ENCODE data around the gene COX6B2. TPM values are rescaled to one million over a fixed set of nuclear protein-coding genes. Genes with fewer than 3 reads are reported as not detected.

The COX6B2 gene
- total RNA-seq, 1 donor from 2014 or later: 5.2 TPM

- TF ChIP-seq POLR2A (IDR thresholded peaks at IDR 0.05): no peak
- TF ChIP-seq, protein P1, sequence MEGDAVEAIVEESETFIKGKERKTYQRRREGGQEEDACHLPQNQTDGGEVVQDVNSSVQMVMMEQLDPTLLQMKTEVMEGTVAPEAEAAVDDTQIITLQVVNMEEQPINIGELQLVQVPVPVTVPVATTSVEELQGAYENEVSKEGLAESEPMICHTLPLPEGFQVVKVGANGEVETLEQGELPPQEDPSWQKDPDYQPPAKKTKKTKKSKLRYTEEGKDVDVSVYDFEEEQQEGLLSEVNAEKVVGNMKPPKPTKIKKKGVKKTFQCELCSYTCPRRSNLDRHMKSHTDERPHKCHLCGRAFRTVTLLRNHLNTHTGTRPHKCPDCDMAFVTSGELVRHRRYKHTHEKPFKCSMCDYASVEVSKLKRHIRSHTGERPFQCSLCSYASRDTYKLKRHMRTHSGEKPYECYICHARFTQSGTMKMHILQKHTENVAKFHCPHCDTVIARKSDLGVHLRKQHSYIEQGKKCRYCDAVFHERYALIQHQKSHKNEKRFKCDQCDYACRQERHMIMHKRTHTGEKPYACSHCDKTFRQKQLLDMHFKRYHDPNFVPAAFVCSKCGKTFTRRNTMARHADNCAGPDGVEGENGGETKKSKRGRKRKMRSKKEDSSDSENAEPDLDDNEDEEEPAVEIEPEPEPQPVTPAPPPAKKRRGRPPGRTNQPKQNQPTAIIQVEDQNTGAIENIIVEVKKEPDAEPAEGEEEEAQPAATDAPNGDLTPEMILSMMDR (IDR thresholded peaks at IDR 0.05): no peak
- TF ChIP-seq POLR2AphosphoS5 (IDR thresholded peaks at IDR 0.05; ENCODE audit: insufficient read depth in 1 of 2, low read depth in 1 of 2): no peak
- no peak overlapping the region for H3K27ac ChIP-seq
- no peak overlapping the region for H3K4me3 ChIP-seq
- DNase-seq (ENCODE audit: extremely low spot score in 2 of 2): no peak
- no peaks in the 10 kb centered on the region for H3K9me3 ChIP-seq
- H3K36me3 ChIP-seq: no peaks in the 10 kb centered on the region
- H3K27me3 ChIP-seq: no peaks in the 10 kb centered on the region
- H3K4me1 ChIP-seq: no peaks in the 10 kb centered on the region
- intact Hi-C loops (cut with DNase I): no loop called here
Observed at GRCh38 chr19:55315956-55316525, 38.5 kb downstream of the COX6B2 start.

GRCh38 chr19:55314396-55314795 lies 40.1 kb downstream of the COX6B2 start:
- TF ChIP-seq, protein P1 (IDR thresholded peaks at IDR 0.05): no peak
- TF ChIP-seq POLR2A (IDR thresholded peaks at IDR 0.05): no peak
- intact Hi-C loops (cut with DNase I): no loop called here
- Histone ChIP-seq H3K4me1 (no peaks in the 10 kb centered on the region), H3K9me3 (no peaks in the 10 kb centered on the region), H3K4me3 (no peak overlapping the region), H3K27ac (no peak overlapping the region), H3K27me3 (no peaks in the 10 kb centered on the region), H3K36me3 (no peaks in the 10 kb centered on the region)
- DNase-seq (ENCODE audit: extremely low spot score in 2 of 2): no peak

DNA sequence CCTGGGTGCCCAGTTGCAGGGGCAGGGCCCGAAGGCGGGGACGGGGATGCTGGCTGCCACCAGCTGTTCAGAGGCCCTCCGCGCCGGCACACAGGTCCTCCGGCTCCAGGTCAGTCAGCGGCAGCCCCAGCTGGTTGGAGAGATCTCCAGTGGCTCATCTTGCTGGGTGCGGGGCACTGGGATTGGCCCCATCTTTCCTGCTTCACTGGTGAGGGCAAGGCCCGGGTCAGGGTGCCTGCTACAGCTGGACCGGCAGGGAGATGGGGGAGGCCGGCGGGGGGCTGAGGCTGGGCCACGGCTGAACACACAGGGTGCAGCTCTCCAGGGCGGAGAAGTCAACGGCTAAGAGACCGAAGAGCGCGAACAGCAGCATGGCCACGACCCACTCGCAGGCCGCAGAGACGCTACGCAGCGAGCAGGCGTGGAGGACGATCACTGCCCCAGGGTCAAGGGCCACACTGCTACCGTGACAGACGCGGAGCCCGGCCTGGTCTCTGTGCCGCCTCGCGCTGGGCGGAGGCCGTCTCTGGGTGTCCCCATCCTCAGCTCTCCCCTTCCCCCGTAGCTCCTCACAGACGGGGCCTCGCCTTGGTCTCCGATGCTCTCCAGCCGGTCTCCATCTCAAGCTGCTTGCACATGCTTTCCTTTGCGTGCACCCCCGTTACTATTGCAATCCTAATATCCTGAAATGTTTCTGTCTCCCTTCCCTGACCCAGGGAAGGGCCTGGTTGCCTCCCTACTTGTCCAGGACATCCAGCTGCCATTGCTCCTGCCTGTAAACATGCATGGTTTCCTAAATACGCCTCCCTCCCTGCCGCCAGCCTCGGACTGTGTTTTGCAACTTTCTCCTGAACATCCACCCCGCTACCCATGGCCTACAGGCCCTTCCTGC lies 41.7 kb downstream of the COX6B2 start:
- H3K4me3 ChIP-seq: no peak overlapping the region
- intact Hi-C loops (cut with DNase I): no loop called here
- no peak overlapping the region for H3K27ac ChIP-seq
- no peaks in the 10 kb centered on the region for H3K4me1 ChIP-seq
- TF ChIP-seq, protein P1 (IDR thresholded peaks at IDR 0.05): no peak
- TF ChIP-seq POLR2A (IDR thresholded peaks at IDR 0.05): no peak
- no peak for TF ChIP-seq POLR2AphosphoS5 (IDR thresholded peaks at IDR 0.05; ENCODE audit: insufficient read depth in 1 of 2, low read depth in 1 of 2)
- no peaks in the 10 kb centered on the region for H3K36me3 ChIP-seq
- H3K9me3 ChIP-seq: no peaks in the 10 kb centered on the region
- no peaks in the 10 kb centered on the region for H3K27me3 ChIP-seq
- DNase-seq (ENCODE audit: extremely low spot score in 2 of 2): no peak

DNA sequence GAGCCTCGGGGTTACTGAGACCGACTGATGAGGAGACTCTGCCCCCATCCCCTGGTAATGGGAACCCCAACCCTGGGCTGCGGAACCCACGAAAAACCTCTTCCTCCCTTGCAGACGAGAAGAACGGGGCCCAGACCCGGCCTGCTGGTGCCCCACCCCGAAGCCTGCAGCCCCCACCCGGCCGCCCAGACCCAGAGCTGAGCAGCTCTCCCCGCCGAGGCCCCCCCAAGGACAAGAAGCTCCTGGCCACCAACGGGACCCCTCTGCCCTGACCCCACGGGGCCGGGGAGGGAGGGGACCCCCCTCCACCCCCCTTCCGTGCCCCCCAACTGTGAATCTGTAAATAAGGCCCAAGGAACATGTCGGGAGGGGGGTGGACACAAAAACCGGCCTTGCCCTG lies 42.7 kb downstream of the COX6B2 start:
- H3K36me3 ChIP-seq: no peaks in the 10 kb centered on the region
- no peak overlapping the region for H3K4me3 ChIP-seq
- no peaks in the 10 kb centered on the region for H3K27me3 ChIP-seq
- H3K9me3 ChIP-seq: no peaks in the 10 kb centered on the region
- intact Hi-C loops (cut with DNase I): no loop called here
- no peak overlapping the region for H3K27ac ChIP-seq
- DNase-seq (ENCODE audit: extremely low spot score in 2 of 2): no peak
- no peaks in the 10 kb centered on the region for H3K4me1 ChIP-seq
- TF ChIP-seq POLR2A (IDR thresholded peaks at IDR 0.05): no peak
- TF ChIP-seq, protein P1 (IDR thresholded peaks at IDR 0.05): no peak
- no peak for TF ChIP-seq POLR2AphosphoS5 (IDR thresholded peaks at IDR 0.05; ENCODE audit: insufficient read depth in 1 of 2, low read depth in 1 of 2)

GRCh38 chr19:55311397-55311796 lies 43.1 kb downstream of the COX6B2 start:
- DNase-seq (ENCODE audit: extremely low spot score in 2 of 2): no peak
- Histone ChIP-seq H3K27ac (no peak overlapping the region), H3K4me3 (no peak overlapping the region), H3K36me3 (no peaks in the 10 kb centered on the region), H3K4me1 (no peaks in the 10 kb centered on the region), H3K9me3 (no peaks in the 10 kb centered on the region), H3K27me3 (no peaks in the 10 kb centered on the region)
- TF ChIP-seq, protein P1 (IDR thresholded peaks at IDR 0.05): no peak
- TF ChIP-seq POLR2AphosphoS5 (IDR thresholded peaks at IDR 0.05; ENCODE audit: insufficient read depth in 1 of 2, low read depth in 1 of 2): no peak
- intact Hi-C loops (cut with DNase I): no loop called here

All from vagina (tissue), 2 donors.